ENCODE data around the gene PLAAT5. TPM values are rescaled to one million over a fixed set of nuclear protein-coding genes. Genes with fewer than 3 reads are reported as not detected.
"Not testable (repeated sequence)": the region's sequence is repeated elsewhere in the genome, so short reads cannot be mapped to it uniquely, and the experiment has no call there.

The PLAAT5 gene
- total RNA-seq, 2 experiments from 2014 or later = 0.16 TPM; not detected in 1

DNA sequence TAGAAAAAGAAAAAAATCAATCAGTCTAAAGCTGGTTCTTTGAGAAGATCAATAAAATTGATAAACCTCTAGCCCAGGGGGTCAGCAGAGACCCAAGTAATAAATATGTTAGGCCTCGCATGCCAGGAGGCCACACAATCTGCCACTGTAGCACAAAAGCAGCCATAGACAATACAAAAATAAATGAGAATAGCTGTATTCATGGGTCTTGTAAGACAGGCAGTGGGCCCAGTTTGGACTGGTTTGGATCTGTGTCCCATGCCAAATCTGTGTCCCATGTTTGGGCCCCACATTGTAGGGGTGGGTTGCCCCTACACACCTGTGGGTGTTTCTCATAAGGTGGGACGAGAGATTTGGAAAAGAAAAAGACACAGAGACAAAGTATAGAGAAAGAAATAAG, 39.1 kb upstream of the PLAAT5 start:
- Histone ChIP-seq H3K4me3 (ENCODE audit: low read length) (no peak overlapping the region), H3K36me3 (ENCODE audit: insufficient read depth, low read length) (no peaks in the 10 kb centered on the region), H3K4me1 (ENCODE audit: insufficient read depth, low read length) (peaks cover 49% of the 10 kb centered on the region), H3K9me3 (ENCODE audit: control insufficient read depth in 1 of 2, insufficient read depth in 1 of 2, low read length in 2 of 2) (no peaks in the 10 kb centered on the region), H3K27ac (ENCODE audit: low read depth in 1 of 2, low read length in 2 of 2) (no peak overlapping the region), H3K27me3 (ENCODE audit: control insufficient read depth in 1 of 2, insufficient read depth in 2 of 2, low read length in 2 of 2) (no peaks in the 10 kb centered on the region)
- H3K4me1 Mint-ChIP-seq (ENCODE audit: low read depth) = peaks cover 68% of the 10 kb centered on the region
- H3K27ac Mint-ChIP-seq = peak overlapping the region; percentile 74
- POLR2A ChIA-PET = interaction anchor here (1.3 kb wide), 1 partner anchor 15 kb away, joined by 3 read pairs; no protein-coding TSS in a partner anchor
- no peak for ATAC-seq (ENCODE audit: poor library complexity)
- no peaks in the 10 kb centered on the region for H3K9me3 Mint-ChIP-seq
- H3K4me3 Mint-ChIP-seq = no peak overlapping the region
- TF ChIP-seq, protein P1, sequence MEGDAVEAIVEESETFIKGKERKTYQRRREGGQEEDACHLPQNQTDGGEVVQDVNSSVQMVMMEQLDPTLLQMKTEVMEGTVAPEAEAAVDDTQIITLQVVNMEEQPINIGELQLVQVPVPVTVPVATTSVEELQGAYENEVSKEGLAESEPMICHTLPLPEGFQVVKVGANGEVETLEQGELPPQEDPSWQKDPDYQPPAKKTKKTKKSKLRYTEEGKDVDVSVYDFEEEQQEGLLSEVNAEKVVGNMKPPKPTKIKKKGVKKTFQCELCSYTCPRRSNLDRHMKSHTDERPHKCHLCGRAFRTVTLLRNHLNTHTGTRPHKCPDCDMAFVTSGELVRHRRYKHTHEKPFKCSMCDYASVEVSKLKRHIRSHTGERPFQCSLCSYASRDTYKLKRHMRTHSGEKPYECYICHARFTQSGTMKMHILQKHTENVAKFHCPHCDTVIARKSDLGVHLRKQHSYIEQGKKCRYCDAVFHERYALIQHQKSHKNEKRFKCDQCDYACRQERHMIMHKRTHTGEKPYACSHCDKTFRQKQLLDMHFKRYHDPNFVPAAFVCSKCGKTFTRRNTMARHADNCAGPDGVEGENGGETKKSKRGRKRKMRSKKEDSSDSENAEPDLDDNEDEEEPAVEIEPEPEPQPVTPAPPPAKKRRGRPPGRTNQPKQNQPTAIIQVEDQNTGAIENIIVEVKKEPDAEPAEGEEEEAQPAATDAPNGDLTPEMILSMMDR (IDR thresholded peaks at IDR 0.05) = no peak
- H3K27me3 Mint-ChIP-seq = no peaks in the 10 kb centered on the region
- intact Hi-C loops (cut with DNase I, micrococcal nuclease) = loop anchor here in 1 of 2 experiments (2.0 to 10.0 kb wide), 2 partner anchors 105 to 141 kb away; partner anchors contain the start of gene ATL3
- DNase-seq = no peak
- CTCF ChIA-PET = no interaction called here
- no peaks in the 10 kb centered on the region for H3K36me3 Mint-ChIP-seq (ENCODE audit: low read depth)

- DNase-seq; H3K27me3 ChIP-seq (ENCODE audit: control insufficient read depth in 1 of 2, insufficient read depth in 2 of 2, low read length in 2 of 2); H3K4me3 Mint-ChIP-seq; H3K9me3 Mint-ChIP-seq; H3K36me3 Mint-ChIP-seq (ENCODE audit: low read depth); H3K9me3 ChIP-seq (ENCODE audit: control insufficient read depth in 1 of 2, insufficient read depth in 1 of 2, low read length in 2 of 2); intact Hi-C loops (cut with DNase I, micrococcal nuclease); CTCF ChIA-PET; H3K36me3 ChIP-seq (ENCODE audit: insufficient read depth, low read length); H3K4me3 ChIP-seq (ENCODE audit: low read length); H3K27ac ChIP-seq (ENCODE audit: low read depth in 1 of 2, low read length in 2 of 2); H3K27me3 Mint-ChIP-seq; ATAC-seq (ENCODE audit: poor library complexity): not testable (repeated sequence)
- POLR2A ChIA-PET = interaction anchor here (1.3 kb wide), 1 partner anchor 15 kb away, joined by 3 read pairs; no protein-coding TSS in a partner anchor
- H3K27ac Mint-ChIP-seq = peak overlapping the region; percentile 74
- peaks cover 61% of the 10 kb centered on the region for H3K4me1 Mint-ChIP-seq (ENCODE audit: low read depth)
- peaks cover 43% of the 10 kb centered on the region for H3K4me1 ChIP-seq (ENCODE audit: insufficient read depth, low read length)
Observed at GRCh38 chr11:63529373-63529772, 38.4 kb upstream of the PLAAT5 start.

DNA sequence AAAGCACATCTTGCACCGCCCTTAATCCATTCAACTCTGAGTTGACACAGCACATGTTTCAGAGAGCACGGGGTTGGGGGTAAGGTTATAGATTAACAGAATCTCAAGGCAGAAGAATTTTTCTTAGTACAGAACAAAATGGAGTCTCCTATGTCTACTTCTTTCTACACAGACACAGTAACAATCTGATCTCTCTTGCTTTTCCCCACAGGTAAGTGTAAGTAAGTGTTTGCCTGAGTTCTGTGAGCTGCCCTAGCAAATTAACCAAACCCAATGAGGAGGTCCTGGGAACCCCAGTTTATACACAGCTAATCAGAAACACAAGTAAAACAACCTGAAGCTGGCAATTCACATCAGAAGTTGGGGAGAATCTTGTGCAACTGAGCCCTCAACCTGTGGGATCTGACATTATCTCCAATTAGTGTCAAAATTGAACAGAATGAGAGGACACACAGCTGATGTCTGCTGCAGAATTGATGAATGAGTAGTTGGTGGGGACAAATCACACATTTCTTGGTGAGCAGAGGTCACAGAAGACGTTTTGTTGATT, 37.8 kb upstream of the PLAAT5 start:
- H3K27ac Mint-ChIP-seq = peak overlapping the region; percentile 74
- H3K27me3 ChIP-seq (ENCODE audit: control insufficient read depth in 1 of 2, insufficient read depth in 2 of 2, low read length in 2 of 2); POLR2A ChIA-PET; H3K36me3 ChIP-seq (ENCODE audit: insufficient read depth, low read length); H3K9me3 ChIP-seq (ENCODE audit: control insufficient read depth in 1 of 2, insufficient read depth in 1 of 2, low read length in 2 of 2); CTCF ChIA-PET; DNase-seq; H3K4me3 ChIP-seq (ENCODE audit: low read length); H3K27ac ChIP-seq (ENCODE audit: low read depth in 1 of 2, low read length in 2 of 2); H3K36me3 Mint-ChIP-seq (ENCODE audit: low read depth); H3K9me3 Mint-ChIP-seq; ATAC-seq (ENCODE audit: poor library complexity); intact Hi-C loops (cut with DNase I, micrococcal nuclease); H3K4me3 Mint-ChIP-seq; H3K27me3 Mint-ChIP-seq: not testable (repeated sequence)
- H3K4me1 Mint-ChIP-seq (ENCODE audit: low read depth) = peaks cover 56% of the 10 kb centered on the region
- peaks cover 37% of the 10 kb centered on the region for H3K4me1 ChIP-seq (ENCODE audit: insufficient read depth, low read length)

DNA sequence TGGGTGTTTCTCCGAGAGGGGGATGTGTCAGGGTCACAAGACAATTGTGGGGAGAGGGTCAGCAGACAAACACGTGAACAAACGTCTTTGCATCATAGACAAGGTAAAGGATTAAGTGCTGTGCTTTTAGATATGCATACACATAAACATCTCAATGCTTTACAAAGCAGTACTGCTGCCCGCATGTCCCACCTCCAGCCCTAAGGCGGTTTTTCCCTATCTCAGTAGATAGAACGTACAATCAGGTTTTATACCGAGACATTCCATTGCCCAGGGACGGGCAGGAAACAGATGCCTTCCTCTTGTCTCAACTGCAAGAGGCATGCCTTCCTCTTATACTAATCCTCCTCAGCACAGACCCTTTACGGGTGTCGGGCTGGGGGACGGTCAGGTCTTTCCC, 37.2 kb upstream of the PLAAT5 start:
- H3K4me1 ChIP-seq (ENCODE audit: insufficient read depth, low read length) = peaks cover 31% of the 10 kb centered on the region
- peaks cover 49% of the 10 kb centered on the region for H3K4me1 Mint-ChIP-seq (ENCODE audit: low read depth)
- H3K36me3 Mint-ChIP-seq (ENCODE audit: low read depth); intact Hi-C loops (cut with DNase I, micrococcal nuclease); H3K9me3 Mint-ChIP-seq; ATAC-seq (ENCODE audit: poor library complexity); H3K36me3 ChIP-seq (ENCODE audit: insufficient read depth, low read length); H3K27ac Mint-ChIP-seq; H3K4me3 ChIP-seq (ENCODE audit: low read length); H3K27me3 Mint-ChIP-seq; POLR2A ChIA-PET; CTCF ChIA-PET; DNase-seq; H3K27me3 ChIP-seq (ENCODE audit: control insufficient read depth in 1 of 2, insufficient read depth in 2 of 2, low read length in 2 of 2); H3K27ac ChIP-seq (ENCODE audit: low read depth in 1 of 2, low read length in 2 of 2); H3K4me3 Mint-ChIP-seq; H3K9me3 ChIP-seq (ENCODE audit: control insufficient read depth in 1 of 2, insufficient read depth in 1 of 2, low read length in 2 of 2): not testable (repeated sequence)
